K562 (cell line): ENCODE data around the gene MAPK13. TPM values are rescaled to one million over a fixed set of nuclear protein-coding genes. Genes with fewer than 3 reads are reported as not detected.

Experiments used
- DMBX1 ChIP-seq: fragments of 250-450 bp; sonication (Bioruptor Pico); IDR thresholded peaks from 2 replicates; pipeline ENCODE4 v1.8.0; 2022; ENCODE audit warnings: inconsistent platforms, mild to moderate bottlenecking, moderate library complexity, borderline replicate concordance
- DPF2 ChIP-seq: fragments of 450-650 bp; IDR thresholded peaks from 2 replicates; pipeline ENCODE4 v1.6.1; 2016
- ELF2 ChIP-seq: fragments of 250-450 bp; sonication (Bioruptor Pico); IDR thresholded peaks from 2 replicates; pipeline ENCODE4 v1.5.0; 2021; ENCODE audit warnings: mild to moderate bottlenecking
- HDAC3 ChIP-seq: fragments of 450-650 bp; IDR thresholded peaks from 2 replicates; pipeline ENCODE4 v1.6.1; 2018; ENCODE audit warnings: borderline replicate concordance, mild to moderate bottlenecking, moderate library complexity; ENCODE audit not compliant: partially characterized antibody
- HNRNPH1 ChIP-seq: fragments of 200-400 bp; formaldehyde crosslinking; optimal IDR thresholded peaks from 2 replicates; pipeline ENCODE3; 2017; ENCODE audit warnings: low read depth, mild to moderate bottlenecking, low read length, moderate library complexity
- LEF1 ChIP-seq: fragments of 450-650 bp; IDR thresholded peaks from 2 replicates; pipeline ENCODE4 v1.6.1; 2016; ENCODE audit warnings: mild to moderate bottlenecking
- MEF2D ChIP-seq: conservative IDR thresholded peaks from 2 replicates; pipeline ENCODE4 v1.6.1; 2016; ENCODE audit warnings: low read depth, missing genetic modification characterization, missing compliant biosample characterization
- MYNN ChIP-seq, 2 experiments: sonication (generic); formaldehyde crosslinking in 1 of 2; IDR thresholded peaks; 2 replicates each; pipeline versions ENCODE4 v1.5.0 to v1.6.1; 2016 to 2020; ENCODE audit warnings: antibody characterized with exemption in 1 of 2, missing genetic modification reagents in 1 of 2
- NCOR1 ChIP-seq: fragments of 450-650 bp; IDR thresholded peaks from 2 replicates; pipeline ENCODE4 v1.6.1; 2016; ENCODE audit warnings: mild to moderate bottlenecking, moderate library complexity
- SMARCA4 ChIP-seq: fragments of 450-650 bp; IDR thresholded peaks from 2 replicates; pipeline ENCODE4 v1.6.1; 2016
- SMARCE1 ChIP-seq: fragments of 450-650 bp; IDR thresholded peaks from 2 replicates; pipeline ENCODE4 v1.7.1; 2016; ENCODE audit warnings: mild to moderate bottlenecking
- ZNF253 ChIP-seq: fragments of 250-450 bp; sonication (Bioruptor Pico); conservative IDR thresholded peaks from 2 replicates; pipeline ENCODE4 v1.6.1; 2021; ENCODE audit warnings: mild to moderate bottlenecking
- ZNF384 ChIP-seq: IDR thresholded peaks from 2 replicates; pipeline ENCODE4 v1.6.1; 2012; ENCODE audit warnings: low read depth, low read length, improper control_type of control experiment
- ZNF77 ChIP-seq: fragments of 250-450 bp; sonication (Bioruptor Pico); IDR thresholded peaks from 2 replicates; pipeline ENCODE4 v1.5.0; 2020
- polyA plus RNA-seq, 8 experiments: library from polyadenylated mRNA; depleted of rRNA in 4 of 8; stranded (reverse) in 5 of 8; unstranded in 3 of 8; fragments of >200 nt; fragmentation: Nextera tagmentation in 2 of 8; fragmentation: Illumina TruSeq in 1 of 8; extraction: Ambion mirVana in 2 of 8; extraction: Trizol in 1 of 8; gene quantifications; 2 replicates each; pipeline versions ENCODE4 v1.2.1 to v1.2.3, GENCODE V29; 2011 to 2014; ENCODE audit warnings: inconsistent platforms in 1 of 8, missing spikeins in 1 of 8
- total RNA-seq, 7 experiments: library from RNA; depleted of rRNA in 6 of 7; stranded (reverse); fragments of >200 nt in 6 of 7; fragmentation: Illumina TruSeq in 2 of 7; extraction: Trizol in 2 of 7; gene quantifications; 2 replicates each; pipeline versions ENCODE4 v1.2.1 to v1.2.3, GENCODE V29; 2011 to 2021; ENCODE audit warnings: low replicate concordance in 1 of 7
- TF ChIP-seq, protein P1 (sequence below): fragments of 200-400 bp; formaldehyde crosslinking; IDR thresholded peaks from 2 replicates; pipeline ENCODE4 v1.6.1; 2017; ENCODE audit warnings: mild to moderate bottlenecking, low read depth, low read length, moderate library complexity
- TF ChIP-seq, protein P2 (sequence below): IDR thresholded peaks from 2 replicates; pipeline ENCODE4 v1.6.1; 2012; ENCODE audit warnings: low read depth, low read length, improper control_type of control experiment, borderline replicate concordance
- TF ChIP-seq, protein P3 (sequence below): sonication (generic); formaldehyde crosslinking; IDR thresholded peaks from 2 replicates; pipeline ENCODE4 v1.8.0; 2022; ENCODE audit warnings: missing genetic modification reagents, mild to moderate bottlenecking, moderate library complexity, borderline replicate concordance
- TF ChIP-seq, protein P4 (sequence below): sonication (generic); formaldehyde crosslinking; IDR thresholded peaks from 2 replicates; pipeline ENCODE4 v1.8.0; 2023; ENCODE audit warnings: mild to moderate bottlenecking, missing genetic modification reagents
- TF ChIP-seq, protein P5 (sequence below): IDR thresholded peaks from 3 replicates; pipeline ENCODE4 v1.6.1; 2011; ENCODE audit warnings: borderline replicate concordance, mild to moderate bottlenecking, moderate library complexity; ENCODE audit not compliant: insufficient read length; ENCODE audit errors: extremely low read depth

MAPK13 gene
- total and polyA plus RNA-seq, 9 of the 15 experiments (the other 6 are each of a cell fraction or from before 2014, with no cell fraction given), result 0.03 to 2.3 (median 0.48) TPM; not detected in 1

DNA sequence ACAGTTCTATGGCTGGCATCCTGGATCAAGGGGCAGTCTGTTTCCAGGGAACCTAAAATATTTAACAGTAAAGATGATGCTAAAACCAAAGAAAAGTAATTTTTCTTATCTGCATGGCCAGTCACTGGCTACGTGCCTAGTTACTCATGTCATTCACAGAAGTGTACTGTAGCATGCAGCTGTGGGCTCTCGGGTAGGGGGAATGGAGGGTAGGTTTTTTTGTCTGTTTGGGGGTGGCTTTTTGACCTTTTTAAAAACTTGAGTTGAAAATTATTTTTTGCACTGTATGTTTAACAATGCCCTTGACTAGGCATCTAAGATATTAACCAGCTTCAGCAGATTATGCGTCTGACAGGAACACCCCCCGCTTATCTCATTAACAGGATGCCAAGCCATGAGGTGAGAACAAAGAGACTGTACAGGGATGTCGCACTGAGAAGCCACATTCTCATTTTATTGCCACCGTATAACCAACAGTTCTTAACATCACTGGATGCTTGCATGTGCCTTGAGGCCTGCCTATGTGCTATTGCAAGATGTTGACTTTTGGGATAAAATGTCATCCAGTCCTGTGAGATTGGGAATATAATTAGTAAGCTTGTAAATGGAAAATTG lies 30.3 kb upstream of the MAPK13 start (continued):
- TF ChIP-seq LEF1 (no peak), HDAC3 (no peak), HNRNPH1 (no peak), DMBX1 (CRISPR knock-in tag) (no peak), SMARCA4 (peak; percentile 60; the same call in 1 of the 2 replicates), ZNF253 (no peak), DPF2 (peak; percentile 67), MEF2D (no peak), NCOR1 (peak; percentile 57), SMARCE1 (peak; percentile 62; the same call in 1 of the 2 replicates), ZNF384 (no peak), ZNF77 (CRISPR knock-in tag) (no peak), MYNN (IDR thresholded peaks at IDR 0.05) (no peak), MYNN (CRISPR knock-in tag; IDR thresholded peaks at IDR 0.05) (no peak), ELF2 (CRISPR knock-in tag) (no peak)
- TF ChIP-seq, protein P1, sequence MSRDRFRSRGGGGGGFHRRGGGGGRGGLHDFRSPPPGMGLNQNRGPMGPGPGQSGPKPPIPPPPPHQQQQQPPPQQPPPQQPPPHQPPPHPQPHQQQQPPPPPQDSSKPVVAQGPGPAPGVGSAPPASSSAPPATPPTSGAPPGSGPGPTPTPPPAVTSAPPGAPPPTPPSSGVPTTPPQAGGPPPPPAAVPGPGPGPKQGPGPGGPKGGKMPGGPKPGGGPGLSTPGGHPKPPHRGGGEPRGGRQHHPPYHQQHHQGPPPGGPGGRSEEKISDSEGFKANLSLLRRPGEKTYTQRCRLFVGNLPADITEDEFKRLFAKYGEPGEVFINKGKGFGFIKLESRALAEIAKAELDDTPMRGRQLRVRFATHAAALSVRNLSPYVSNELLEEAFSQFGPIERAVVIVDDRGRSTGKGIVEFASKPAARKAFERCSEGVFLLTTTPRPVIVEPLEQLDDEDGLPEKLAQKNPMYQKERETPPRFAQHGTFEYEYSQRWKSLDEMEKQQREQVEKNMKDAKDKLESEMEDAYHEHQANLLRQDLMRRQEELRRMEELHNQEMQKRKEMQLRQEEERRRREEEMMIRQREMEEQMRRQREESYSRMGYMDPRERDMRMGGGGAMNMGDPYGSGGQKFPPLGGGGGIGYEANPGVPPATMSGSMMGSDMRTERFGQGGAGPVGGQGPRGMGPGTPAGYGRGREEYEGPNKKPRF, result no peak
- TF ChIP-seq, protein P2, sequence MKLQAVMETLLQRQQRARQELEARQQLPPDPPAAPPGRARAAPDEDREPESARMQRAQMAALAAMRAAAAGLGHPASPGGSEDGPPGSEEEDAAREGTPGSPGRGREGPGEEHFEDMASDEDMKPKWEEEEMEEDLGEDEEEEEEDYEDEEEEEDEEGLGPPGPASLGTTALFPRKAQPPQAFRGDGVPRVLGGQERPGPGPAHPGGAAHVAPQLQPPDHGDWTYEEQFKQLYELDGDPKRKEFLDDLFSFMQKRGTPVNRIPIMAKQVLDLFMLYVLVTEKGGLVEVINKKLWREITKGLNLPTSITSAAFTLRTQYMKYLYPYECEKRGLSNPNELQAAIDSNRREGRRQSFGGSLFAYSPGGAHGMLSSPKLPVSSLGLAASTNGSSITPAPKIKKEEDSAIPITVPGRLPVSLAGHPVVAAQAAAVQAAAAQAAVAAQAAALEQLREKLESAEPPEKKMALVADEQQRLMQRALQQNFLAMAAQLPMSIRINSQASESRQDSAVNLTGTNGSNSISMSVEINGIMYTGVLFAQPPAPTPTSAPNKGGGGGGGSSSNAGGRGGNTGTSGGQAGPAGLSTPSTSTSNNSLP, result no peak
- TF ChIP-seq, protein P3, sequence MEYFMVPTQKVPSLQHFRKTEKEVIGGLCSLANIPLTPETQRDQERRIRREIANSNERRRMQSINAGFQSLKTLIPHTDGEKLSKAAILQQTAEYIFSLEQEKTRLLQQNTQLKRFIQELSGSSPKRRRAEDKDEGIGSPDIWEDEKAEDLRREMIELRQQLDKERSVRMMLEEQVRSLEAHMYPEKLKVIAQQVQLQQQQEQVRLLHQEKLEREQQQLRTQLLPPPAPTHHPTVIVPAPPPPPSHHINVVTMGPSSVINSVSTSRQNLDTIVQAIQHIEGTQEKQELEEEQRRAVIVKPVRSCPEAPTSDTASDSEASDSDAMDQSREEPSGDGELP (CRISPR knock-in tag), result no peak
- TF ChIP-seq, protein P4, sequence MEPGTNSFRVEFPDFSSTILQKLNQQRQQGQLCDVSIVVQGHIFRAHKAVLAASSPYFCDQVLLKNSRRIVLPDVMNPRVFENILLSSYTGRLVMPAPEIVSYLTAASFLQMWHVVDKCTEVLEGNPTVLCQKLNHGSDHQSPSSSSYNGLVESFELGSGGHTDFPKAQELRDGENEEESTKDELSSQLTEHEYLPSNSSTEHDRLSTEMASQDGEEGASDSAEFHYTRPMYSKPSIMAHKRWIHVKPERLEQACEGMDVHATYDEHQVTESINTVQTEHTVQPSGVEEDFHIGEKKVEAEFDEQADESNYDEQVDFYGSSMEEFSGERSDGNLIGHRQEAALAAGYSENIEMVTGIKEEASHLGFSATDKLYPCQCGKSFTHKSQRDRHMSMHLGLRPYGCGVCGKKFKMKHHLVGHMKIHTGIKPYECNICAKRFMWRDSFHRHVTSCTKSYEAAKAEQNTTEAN, result 0 out of 2 replicates have a peak, but pooled peaks have one; percentile 48
- TF ChIP-seq, protein P5, sequence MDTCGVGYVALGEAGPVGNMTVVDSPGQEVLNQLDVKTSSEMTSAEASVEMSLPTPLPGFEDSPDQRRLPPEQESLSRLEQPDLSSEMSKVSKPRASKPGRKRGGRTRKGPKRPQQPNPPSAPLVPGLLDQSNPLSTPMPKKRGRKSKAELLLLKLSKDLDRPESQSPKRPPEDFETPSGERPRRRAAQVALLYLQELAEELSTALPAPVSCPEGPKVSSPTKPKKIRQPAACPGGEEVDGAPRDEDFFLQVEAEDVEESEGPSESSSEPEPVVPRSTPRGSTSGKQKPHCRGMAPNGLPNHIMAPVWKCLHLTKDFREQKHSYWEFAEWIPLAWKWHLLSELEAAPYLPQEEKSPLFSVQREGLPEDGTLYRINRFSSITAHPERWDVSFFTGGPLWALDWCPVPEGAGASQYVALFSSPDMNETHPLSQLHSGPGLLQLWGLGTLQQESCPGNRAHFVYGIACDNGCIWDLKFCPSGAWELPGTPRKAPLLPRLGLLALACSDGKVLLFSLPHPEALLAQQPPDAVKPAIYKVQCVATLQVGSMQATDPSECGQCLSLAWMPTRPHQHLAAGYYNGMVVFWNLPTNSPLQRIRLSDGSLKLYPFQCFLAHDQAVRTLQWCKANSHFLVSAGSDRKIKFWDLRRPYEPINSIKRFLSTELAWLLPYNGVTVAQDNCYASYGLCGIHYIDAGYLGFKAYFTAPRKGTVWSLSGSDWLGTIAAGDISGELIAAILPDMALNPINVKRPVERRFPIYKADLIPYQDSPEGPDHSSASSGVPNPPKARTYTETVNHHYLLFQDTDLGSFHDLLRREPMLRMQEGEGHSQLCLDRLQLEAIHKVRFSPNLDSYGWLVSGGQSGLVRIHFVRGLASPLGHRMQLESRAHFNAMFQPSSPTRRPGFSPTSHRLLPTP, result no peak
